Astrocyte of the cerebellum (primary cell): ENCODE measurements around the gene ANKRD24.
"Not testable (repeated sequence)": the region's sequence is repeated elsewhere in the genome, so short reads cannot be mapped to it uniquely, and the experiment has no call there.

Source experiments
- DNase-seq: peaks from one replicate; pipeline ENCODE4 v3.0.0-alpha.2; 2011; ENCODE audit warnings: low read depth
- H3K4me3 ChIP-seq: 2 replicates; pipeline ENCODE4 v1.5.1; 2011; ENCODE audit warnings: mild to moderate bottlenecking, low read depth, low read length, moderate library complexity
- CTCF ChIP-seq: IDR thresholded peaks from 2 replicates; pipeline ENCODE4 v1.5.1; 2012; ENCODE audit warnings: low read length, low read depth, moderate library complexity, mild to moderate bottlenecking; ENCODE audit errors: missing control alignments
- in situ Hi-C: cut with HindIII; loops from 2 replicates; pipeline ENCODE4 v1.10.0; 2017; ENCODE audit warnings: low sequenced_read_pairs

The ANKRD24 gene

DNA sequence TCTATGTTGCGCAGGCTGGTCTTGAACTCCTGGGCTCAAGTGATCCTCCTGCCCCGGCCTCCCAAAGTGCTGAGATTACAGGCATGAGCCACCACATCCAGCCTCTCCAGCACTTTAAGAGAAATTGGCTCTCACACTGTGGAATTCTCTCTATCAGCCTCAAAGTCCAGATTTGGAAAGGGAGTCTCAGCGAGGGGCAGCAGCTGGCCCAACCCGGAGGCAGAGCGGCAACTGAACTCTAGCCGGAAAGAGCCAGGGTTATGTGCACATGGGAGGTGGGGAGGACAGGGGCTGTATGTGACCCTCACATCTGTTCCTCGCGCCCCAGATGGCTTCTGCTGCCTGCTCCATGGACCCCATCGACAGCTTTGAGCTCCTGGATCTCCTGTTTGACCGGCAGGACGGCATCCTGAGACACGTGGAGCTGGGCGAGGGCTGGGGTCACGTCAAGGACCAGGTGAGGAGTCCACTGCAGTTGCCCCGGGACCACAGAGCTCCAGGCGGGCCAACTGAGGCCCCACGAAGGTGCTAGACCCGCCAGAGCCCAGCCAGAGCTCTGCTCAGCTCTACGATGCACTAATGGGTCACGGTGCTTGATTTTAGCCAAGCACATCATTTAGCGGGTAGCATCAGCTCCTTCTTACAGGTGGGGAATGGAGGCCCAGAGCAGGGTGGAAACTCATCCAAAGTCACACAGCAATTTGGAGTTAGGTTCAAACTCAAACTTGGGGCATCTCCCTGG is 27.7 kb upstream of the ANKRD24 start:
- no peak for DNase-seq
- no peak overlapping the region for H3K4me3 ChIP-seq
- in situ Hi-C loops, result no loop called here
- TF ChIP-seq CTCF, result no peak

DNA sequence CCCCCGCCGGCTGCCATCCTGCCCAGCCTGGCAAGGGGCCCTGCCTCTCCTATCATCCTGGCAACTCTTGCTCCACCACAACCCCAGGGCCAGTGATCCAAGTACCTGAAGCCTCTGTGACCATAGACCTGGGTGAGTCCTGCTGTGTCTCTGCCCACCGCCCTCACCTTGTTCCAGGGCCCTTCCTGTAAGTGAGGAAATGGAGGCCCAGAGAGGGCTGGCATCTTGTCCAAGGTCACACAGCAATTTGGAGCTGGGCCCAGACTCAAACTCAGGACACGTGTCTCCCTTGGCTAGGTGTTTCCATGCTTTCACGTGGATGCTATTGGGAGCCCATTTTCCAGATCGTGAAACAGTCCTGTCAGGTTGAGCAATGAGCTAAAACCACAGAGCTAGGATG is 25.3 kb upstream of the ANKRD24 start:
- TF ChIP-seq CTCF, result no peak
- in situ Hi-C loops, result no loop called here
- no peak for DNase-seq
- H3K4me3 ChIP-seq, result no peak overlapping the region

- H3K4me3 ChIP-seq, in situ Hi-C loops, DNase-seq: not testable (repeated sequence)
Measured at GRCh38 chr19:4157971-4158370, 24.5 kb upstream of the ANKRD24 start.

- H3K4me3 ChIP-seq, result no peak overlapping the region
- DNase-seq, result no peak
- in situ Hi-C loops, result no loop called here
- TF ChIP-seq CTCF, result no peak
Measured at GRCh38 chr19:4161415-4162077, 20.9 kb upstream of the ANKRD24 start.

GRCh38 chr19:4164262-4164661 is 18.2 kb upstream of the ANKRD24 start:
- no peak overlapping the region for H3K4me3 ChIP-seq
- in situ Hi-C loops, result no loop called here
- DNase-seq, result no peak
- TF ChIP-seq CTCF, result no peak

GRCh38 chr19:4171676-4172075 is 10.8 kb upstream of the ANKRD24 start:
- in situ Hi-C loops, result no loop called here
- no peak for DNase-seq
- no peak overlapping the region for H3K4me3 ChIP-seq
- TF ChIP-seq CTCF, result no peak

DNA sequence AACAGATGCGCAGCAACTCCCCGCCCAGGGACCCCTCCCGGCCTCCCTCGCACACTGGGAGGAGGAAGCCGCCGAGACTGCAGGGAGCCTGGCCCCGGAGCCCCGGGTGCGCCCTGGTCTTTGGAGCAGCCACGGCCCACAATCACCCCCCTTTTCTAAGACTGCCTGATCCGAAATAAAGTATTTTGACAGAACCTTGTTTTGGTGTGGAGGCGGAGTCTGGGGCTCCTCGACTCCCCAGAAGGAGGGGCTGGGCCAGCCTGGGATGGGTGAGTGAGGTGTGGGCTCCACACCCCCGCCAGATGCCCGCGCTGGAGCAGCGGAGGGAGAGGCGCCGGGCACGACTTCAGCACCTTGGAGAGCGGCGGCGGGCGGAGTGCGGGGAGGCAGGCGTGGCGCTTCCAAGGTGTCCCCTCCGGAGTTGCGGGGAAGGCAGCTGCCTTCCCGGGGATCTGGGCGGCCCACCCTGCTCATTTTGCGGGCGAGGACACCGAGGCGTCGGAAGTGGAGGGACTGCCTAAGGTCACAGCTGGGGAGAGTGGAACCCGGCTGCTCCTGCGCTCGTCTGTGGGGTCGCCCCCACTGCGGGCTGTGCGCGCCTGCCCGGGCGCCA is 9.5 kb upstream of the ANKRD24 start:
- no peak overlapping the region for H3K4me3 ChIP-seq
- no peak for DNase-seq
- in situ Hi-C loops, result no loop called here
- TF ChIP-seq CTCF, result no peak
